Uterus (tissue), 4 donors: ENCODE data around the gene SPIRE1. TPM values are rescaled to one million over a fixed set of nuclear protein-coding genes. Genes with fewer than 3 reads are reported as not detected.
"Not testable (repeated sequence)": the region's sequence is repeated elsewhere in the genome, so short reads cannot be mapped to it uniquely, and the experiment has no call there.

Experiments
- DNase-seq, 2 donors: peaks; one replicate each; pipeline ENCODE4 v3.0.0-alpha.2; 2019 to 2020
- H3K27ac ChIP-seq, 2 donors: fragments of 200-600 bp; sonication (generic); 1 replicate in 1 of 2; 2 replicates in 1 of 2; pipeline ENCODE4 v1.5.1; 2016 to 2018
- H3K27me3 ChIP-seq, 2 donors: fragments of 200-600 bp; sonication (generic); one replicate each; pipeline ENCODE4 v1.5.1; 2018 to 2019; ENCODE audit warnings: control low read depth in 1 of 2
- H3K36me3 ChIP-seq, 2 donors: fragments of 200-600 bp; sonication (generic); one replicate each; pipeline ENCODE4 v1.5.1; 2019; ENCODE audit warnings: control low read depth in 1 of 2
- H3K4me1 ChIP-seq, 2 donors: fragments of 200-600 bp; sonication (generic); one replicate each; pipeline ENCODE4 v1.5.1; 2018 to 2019; ENCODE audit warnings: control low read depth in 1 of 2
- H3K4me3 ChIP-seq, 2 donors: fragments of 200-600 bp; sonication (generic); 1 replicate in 1 of 2; 2 replicates in 1 of 2; pipeline ENCODE4 v1.5.1; 2018 to 2019; ENCODE audit warnings: mild to moderate bottlenecking in 1 of 2
- H3K9me3 ChIP-seq, 2 donors: fragments of 200-600 bp; sonication (generic); one replicate each; pipeline ENCODE4 v1.5.1; 2019; ENCODE audit warnings: control low read depth in 1 of 2
- CTCF ChIP-seq, 4 experiments: fragments of 200-600 bp in 2 of 4; fragments of 450-650 bp in 2 of 4; sonication (generic) in 2 of 4; IDR thresholded peaks; one replicate each; pipeline ENCODE4 v1.5.1; 2016 to 2019; ENCODE audit warnings: antibody characterized with exemption in 4 of 4, mild to moderate bottlenecking in 2 of 4, moderate library complexity in 1 of 4
- POLR2A ChIP-seq, 2 donors: fragments of 450-650 bp; IDR thresholded peaks; one replicate each; pipeline ENCODE4 v1.6.1; 2016; ENCODE audit warnings: antibody characterized with exemption in 2 of 2, mild to moderate bottlenecking in 1 of 2, moderate library complexity in 1 of 2
- intact Hi-C: fragments of 100-400 bp; cut with DNase I; formaldehyde crosslinking; loops from one replicate; pipeline ENCODE4 v1.15.1; 2023; ENCODE audit warnings: low total_unique reads
- total RNA-seq, 4 donors: library from RNA; depleted of rRNA in 3 of 4; stranded (reverse); fragments of >200 nt in 3 of 4; gene quantifications; one replicate each; pipeline versions ENCODE4 v1.1.0 to v1.2.4, GENCODE V29; 2014 to 2023
- donor health status: DM: yes; HTN: yes; CAD: no.

Gene SPIRE1
- total RNA-seq, 4 donors from 2014 or later, result 12.9 to 78.1 (median 27.5) TPM

- Histone ChIP-seq H3K4me1 (peaks cover 0 to 4% of the 10 kb centered on the region in 2 donors), H3K4me3 (no peak overlapping the region), H3K36me3 (no peaks in the 10 kb centered on the region), H3K27me3 (no peaks in the 10 kb centered on the region), H3K27ac (peak overlapping the region; percentile 9 to 37), H3K9me3 (no peaks in the 10 kb centered on the region)
- DNase-seq, result no peak
- no peak for TF ChIP-seq CTCF (IDR thresholded peaks at IDR 0.05)
- TF ChIP-seq POLR2A (IDR thresholded peaks at IDR 0.05), result no peak
- intact Hi-C loops, result no loop called here
Measured at GRCh38 chr18:12416098-12416729, 241.7 kb downstream of the SPIRE1 start.

GRCh38 chr18:12411456-12411855 is 246.5 kb downstream of the SPIRE1 start:
- TF ChIP-seq CTCF (IDR thresholded peaks at IDR 0.05) (no peak), POLR2A (IDR thresholded peaks at IDR 0.05) (no peak)
- DNase-seq, result no peak
- Histone ChIP-seq H3K4me1 (no peaks in the 10 kb centered on the region), H3K4me3 (no peak overlapping the region), H3K36me3 (no peaks in the 10 kb centered on the region), H3K27ac (no peak overlapping the region), H3K27me3 (no peaks in the 10 kb centered on the region), H3K9me3 (no peaks in the 10 kb centered on the region)
- intact Hi-C loops, result no loop called here

- H3K27ac ChIP-seq, DNase-seq: not testable (repeated sequence)
Measured at GRCh38 chr18:12410747-12411146, 247.2 kb downstream of the SPIRE1 start.

GRCh38 chr18:12410081-12410481 is 247.8 kb downstream of the SPIRE1 start:
- intact Hi-C loops, result no loop called here
- TF ChIP-seq POLR2A (IDR thresholded peaks at IDR 0.05) (no peak), CTCF (IDR thresholded peaks at IDR 0.05) (no peak)
- DNase-seq, result no peak
- Histone ChIP-seq H3K27me3 (no peaks in the 10 kb centered on the region), H3K9me3 (no peaks in the 10 kb centered on the region), H3K4me3 (no peak overlapping the region), H3K4me1 (no peaks in the 10 kb centered on the region), H3K27ac (no peak overlapping the region), H3K36me3 (no peaks in the 10 kb centered on the region)

More at GRCh38 chr18:12410747-12411146, 247.2 kb downstream of the SPIRE1 start:
- H3K4me3 ChIP-seq, H3K4me1 ChIP-seq, H3K36me3 ChIP-seq, intact Hi-C loops, H3K9me3 ChIP-seq, H3K27me3 ChIP-seq: not testable (repeated sequence)

- Histone ChIP-seq H3K27ac (no peak overlapping the region), H3K4me1 (no peaks in the 10 kb centered on the region), H3K9me3 (no peaks in the 10 kb centered on the region), H3K4me3 (no peak overlapping the region), H3K36me3 (no peaks in the 10 kb centered on the region), H3K27me3 (no peaks in the 10 kb centered on the region)
- intact Hi-C loops, result no loop called here
- TF ChIP-seq CTCF (IDR thresholded peaks at IDR 0.05) (no peak), POLR2A (IDR thresholded peaks at IDR 0.05) (no peak)
- no peak for DNase-seq
Measured at GRCh38 chr18:12409469-12409868, 248.4 kb downstream of the SPIRE1 start.
